ENCODE measurements around the gene SHOX.
"Not testable (repeated sequence)": the region's sequence is repeated elsewhere in the genome, so short reads cannot be mapped to it uniquely, and the experiment has no call there.

SHOX gene

GRCh38 chrX:618761-619450, 11.7 kb upstream of the SHOX start:
- no peak overlapping the region for H2BK5ac ChIP-seq (ENCODE audit: low read length)
- no peaks in the 10 kb centered on the region for H3K79me2 ChIP-seq (ENCODE audit: control insufficient read depth, insufficient read depth, low read length)
- H2AK5ac ChIP-seq (ENCODE audit: low read length) = no peak overlapping the region
- no peak overlapping the region for H3K4me2 ChIP-seq (ENCODE audit: low read length)
- H2BK15ac ChIP-seq (replicated peaks; ENCODE audit: low read depth) = no peak overlapping the region
- H3K27me3 ChIP-seq (ENCODE audit: insufficient read depth, low read length, poor library complexity) = peaks cover 45% of the 10 kb centered on the region
- H3K79me1 ChIP-seq (ENCODE audit: low read length) = no peaks in the 10 kb centered on the region
- no peak overlapping the region for H3K56ac ChIP-seq (ENCODE audit: low read length)
- no CpG with 5 or more reads among the region's 54 CpGs for WGBS (ENCODE audit: extremely low coverage, insufficient coverage, low lambda C conversion rate)
- no peak overlapping the region for H3K4ac ChIP-seq (ENCODE audit: low read depth, low read length)
- H2BK120ac ChIP-seq (ENCODE audit: low read depth, low read length) = no peak overlapping the region
- H3K36me3 ChIP-seq (ENCODE audit: control insufficient read depth, insufficient read depth, low read length) = no peaks in the 10 kb centered on the region
- no peak overlapping the region for H3K27ac ChIP-seq (ENCODE audit: low read depth, low read length)
- H3K9ac ChIP-seq (ENCODE audit: low read length) = no peak overlapping the region
- H3K4me3 ChIP-seq (ENCODE audit: low read length) = no peak overlapping the region
- no peak overlapping the region for H4K8ac ChIP-seq (ENCODE audit: low read depth, low read length)
- no peak overlapping the region for H3K18ac ChIP-seq (ENCODE audit: low read length)
- no peak for DNase-seq
- no peak overlapping the region for H3K23ac ChIP-seq (ENCODE audit: low read length)
- no peaks in the 10 kb centered on the region for H3K4me1 ChIP-seq (ENCODE audit: control insufficient read depth, low read depth, low read length)
- no peak overlapping the region for H4K5ac ChIP-seq (ENCODE audit: low read length)

- no peak overlapping the region for H3K18ac ChIP-seq (ENCODE audit: low read length)
- H3K4me1 ChIP-seq (ENCODE audit: control insufficient read depth, low read depth, low read length) = no peaks in the 10 kb centered on the region
- H3K27me3 ChIP-seq (ENCODE audit: insufficient read depth, low read length, poor library complexity) = peaks cover 50% of the 10 kb centered on the region
- H3K4ac ChIP-seq (ENCODE audit: low read depth, low read length) = no peak overlapping the region
- no peak overlapping the region for H3K56ac ChIP-seq (ENCODE audit: low read length)
- no CpG with 5 or more reads among the region's 23 CpGs for WGBS (ENCODE audit: extremely low coverage, insufficient coverage, low lambda C conversion rate)
- H3K4me2 ChIP-seq (ENCODE audit: low read length) = no peak overlapping the region
- no peak overlapping the region for H4K5ac ChIP-seq (ENCODE audit: low read length)
- H2BK5ac ChIP-seq (ENCODE audit: low read length) = no peak overlapping the region
- no peak overlapping the region for H2BK120ac ChIP-seq (ENCODE audit: low read depth, low read length)
- H2AK5ac ChIP-seq (ENCODE audit: low read length) = no peak overlapping the region
- no peak overlapping the region for H3K9ac ChIP-seq (ENCODE audit: low read length)
- no peak overlapping the region for H4K8ac ChIP-seq (ENCODE audit: low read depth, low read length)
- no peak overlapping the region for H3K23ac ChIP-seq (ENCODE audit: low read length)
- no peaks in the 10 kb centered on the region for H3K36me3 ChIP-seq (ENCODE audit: control insufficient read depth, insufficient read depth, low read length)
- no peak overlapping the region for H3K27ac ChIP-seq (ENCODE audit: low read depth, low read length)
- no peaks in the 10 kb centered on the region for H3K79me2 ChIP-seq (ENCODE audit: control insufficient read depth, insufficient read depth, low read length)
- DNase-seq = no peak
- no peaks in the 10 kb centered on the region for H3K79me1 ChIP-seq (ENCODE audit: low read length)
- H2BK15ac ChIP-seq (replicated peaks; ENCODE audit: low read depth) = no peak overlapping the region
- H3K4me3 ChIP-seq (ENCODE audit: low read length) = no peak overlapping the region
Measured at GRCh38 chrX:619451-619811, 11.2 kb upstream of the SHOX start.

GRCh38 chrX:619812-620531, 10.6 kb upstream of the SHOX start:
- no peak overlapping the region for H3K4me3 ChIP-seq (ENCODE audit: low read length)
- no peak overlapping the region for H2BK15ac ChIP-seq (replicated peaks; ENCODE audit: low read depth)
- no peak overlapping the region for H3K18ac ChIP-seq (ENCODE audit: low read length)
- H3K56ac ChIP-seq (ENCODE audit: low read length) = no peak overlapping the region
- no peak overlapping the region for H2BK120ac ChIP-seq (ENCODE audit: low read depth, low read length)
- H3K36me3 ChIP-seq (ENCODE audit: control insufficient read depth, insufficient read depth, low read length) = no peaks in the 10 kb centered on the region
- no CpG with 5 or more reads among the region's 48 CpGs for WGBS (ENCODE audit: extremely low coverage, insufficient coverage, low lambda C conversion rate)
- no peak overlapping the region for H3K4me2 ChIP-seq (ENCODE audit: low read length)
- H3K9ac ChIP-seq (ENCODE audit: low read length) = no peak overlapping the region
- no peak overlapping the region for H4K8ac ChIP-seq (ENCODE audit: low read depth, low read length)
- no peaks in the 10 kb centered on the region for H3K4me1 ChIP-seq (ENCODE audit: control insufficient read depth, low read depth, low read length)
- no peak for DNase-seq
- H3K27me3 ChIP-seq (ENCODE audit: insufficient read depth, low read length, poor library complexity) = peaks cover 50% of the 10 kb centered on the region
- no peak overlapping the region for H4K5ac ChIP-seq (ENCODE audit: low read length)
- H3K79me1 ChIP-seq (ENCODE audit: low read length) = no peaks in the 10 kb centered on the region
- no peak overlapping the region for H2AK5ac ChIP-seq (ENCODE audit: low read length)
- H3K23ac ChIP-seq (ENCODE audit: low read length) = no peak overlapping the region
- no peak overlapping the region for H3K4ac ChIP-seq (ENCODE audit: low read depth, low read length)
- H2BK5ac ChIP-seq (ENCODE audit: low read length) = no peak overlapping the region
- H3K27ac ChIP-seq (ENCODE audit: low read depth, low read length) = no peak overlapping the region
- H3K79me2 ChIP-seq (ENCODE audit: control insufficient read depth, insufficient read depth, low read length) = no peaks in the 10 kb centered on the region

- H3K36me3 ChIP-seq (ENCODE audit: control insufficient read depth, insufficient read depth, low read length) = no peaks in the 10 kb centered on the region
- DNase-seq = no peak
- no peaks in the 10 kb centered on the region for H3K4me1 ChIP-seq (ENCODE audit: control insufficient read depth, low read depth, low read length)
- H2AK5ac ChIP-seq (ENCODE audit: low read length) = no peak overlapping the region
- no peak overlapping the region for H3K23ac ChIP-seq (ENCODE audit: low read length)
- no peak overlapping the region for H4K8ac ChIP-seq (ENCODE audit: low read depth, low read length)
- no peaks in the 10 kb centered on the region for H3K79me1 ChIP-seq (ENCODE audit: low read length)
- no CpG with 5 or more reads among the region's 11 CpGs for WGBS (ENCODE audit: extremely low coverage, insufficient coverage, low lambda C conversion rate)
- no peak overlapping the region for H2BK120ac ChIP-seq (ENCODE audit: low read depth, low read length)
- no peak overlapping the region for H4K5ac ChIP-seq (ENCODE audit: low read length)
- peaks cover 56% of the 10 kb centered on the region for H3K27me3 ChIP-seq (ENCODE audit: insufficient read depth, low read length, poor library complexity)
- H3K56ac ChIP-seq (ENCODE audit: low read length) = no peak overlapping the region
- no peaks in the 10 kb centered on the region for H3K79me2 ChIP-seq (ENCODE audit: control insufficient read depth, insufficient read depth, low read length)
- H3K27ac ChIP-seq (ENCODE audit: low read depth, low read length) = no peak overlapping the region
- H3K18ac ChIP-seq (ENCODE audit: low read length) = no peak overlapping the region
- no peak overlapping the region for H3K4ac ChIP-seq (ENCODE audit: low read depth, low read length)
- no peak overlapping the region for H2BK15ac ChIP-seq (replicated peaks; ENCODE audit: low read depth)
- no peak overlapping the region for H3K4me2 ChIP-seq (ENCODE audit: low read length)
- H3K9ac ChIP-seq (ENCODE audit: low read length) = no peak overlapping the region
- no peak overlapping the region for H2BK5ac ChIP-seq (ENCODE audit: low read length)
- H3K4me3 ChIP-seq (ENCODE audit: low read length) = no peak overlapping the region
Measured at GRCh38 chrX:621705-622503, 8.7 kb upstream of the SHOX start.

GRCh38 chrX:622802-623201, 7.8 kb upstream of the SHOX start:
- H3K4me2 ChIP-seq (ENCODE audit: low read length) = not testable (repeated sequence)

More at GRCh38 chrX:622802-623201, 7.8 kb upstream of the SHOX start:
- not testable (repeated sequence) for H3K79me1 ChIP-seq (ENCODE audit: low read length); H2BK15ac ChIP-seq (replicated peaks; ENCODE audit: low read depth); H3K4me1 ChIP-seq (ENCODE audit: control insufficient read depth, low read depth, low read length); H3K36me3 ChIP-seq (ENCODE audit: control insufficient read depth, insufficient read depth, low read length); H3K18ac ChIP-seq (ENCODE audit: low read length); H3K4me3 ChIP-seq (ENCODE audit: low read length); H2BK120ac ChIP-seq (ENCODE audit: low read depth, low read length); H3K79me2 ChIP-seq (ENCODE audit: control insufficient read depth, insufficient read depth, low read length); H2AK5ac ChIP-seq (ENCODE audit: low read length); H2BK5ac ChIP-seq (ENCODE audit: low read length); H3K9ac ChIP-seq (ENCODE audit: low read length); H4K8ac ChIP-seq (ENCODE audit: low read depth, low read length); H3K27ac ChIP-seq (ENCODE audit: low read depth, low read length); H3K23ac ChIP-seq (ENCODE audit: low read length); H3K4ac ChIP-seq (ENCODE audit: low read depth, low read length); H3K56ac ChIP-seq (ENCODE audit: low read length); DNase-seq; H4K5ac ChIP-seq (ENCODE audit: low read length)
- H3K27me3 ChIP-seq (ENCODE audit: insufficient read depth, low read length, poor library complexity) = peaks cover 59% of the 10 kb centered on the region
- WGBS (ENCODE audit: extremely low coverage, insufficient coverage, low lambda C conversion rate) = no CpG with 5 or more reads among the region's 3 CpGs
